DND-41 (cell line): Measurements from ENCODE around the gene MLH1.

Experiments
- EZH2 ChIP-seq: IDR thresholded peaks from 3 replicates; pipeline ENCODE4 v1.6.1; 2012; ENCODE audit warnings: borderline replicate concordance, low read depth, mild to moderate bottlenecking, moderate library complexity, low read length, inconsistent platforms; ENCODE audit not compliant: severe bottlenecking
- TF ChIP-seq, protein P1 (sequence below): IDR thresholded peaks from 2 replicates; pipeline ENCODE4 v1.5.1; 2012; ENCODE audit warnings: borderline replicate concordance, low read length, moderate library complexity, mild to moderate bottlenecking; ENCODE audit not compliant: poor library complexity, severe bottlenecking; ENCODE audit errors: extremely low read depth

DNA sequence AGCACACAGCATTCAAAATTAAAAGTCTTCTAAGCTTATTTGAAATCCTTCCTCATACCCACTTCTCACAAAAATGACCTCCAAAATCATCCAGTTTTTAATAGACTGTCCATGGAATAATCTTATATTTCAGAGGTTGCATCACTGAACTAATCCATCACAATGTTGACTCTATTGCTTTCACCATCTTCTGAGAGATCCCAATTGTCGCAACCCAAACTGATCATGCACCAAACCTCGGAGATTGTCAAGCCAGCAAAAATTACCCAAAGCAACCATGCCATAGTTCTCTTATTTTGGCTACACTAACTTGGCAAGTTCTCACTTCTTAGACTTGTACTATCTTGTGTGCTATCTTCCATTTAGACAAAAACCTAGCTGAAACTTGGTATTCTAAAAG is 105.6 kb downstream of the MLH1 start:
- TF ChIP-seq, protein P1, sequence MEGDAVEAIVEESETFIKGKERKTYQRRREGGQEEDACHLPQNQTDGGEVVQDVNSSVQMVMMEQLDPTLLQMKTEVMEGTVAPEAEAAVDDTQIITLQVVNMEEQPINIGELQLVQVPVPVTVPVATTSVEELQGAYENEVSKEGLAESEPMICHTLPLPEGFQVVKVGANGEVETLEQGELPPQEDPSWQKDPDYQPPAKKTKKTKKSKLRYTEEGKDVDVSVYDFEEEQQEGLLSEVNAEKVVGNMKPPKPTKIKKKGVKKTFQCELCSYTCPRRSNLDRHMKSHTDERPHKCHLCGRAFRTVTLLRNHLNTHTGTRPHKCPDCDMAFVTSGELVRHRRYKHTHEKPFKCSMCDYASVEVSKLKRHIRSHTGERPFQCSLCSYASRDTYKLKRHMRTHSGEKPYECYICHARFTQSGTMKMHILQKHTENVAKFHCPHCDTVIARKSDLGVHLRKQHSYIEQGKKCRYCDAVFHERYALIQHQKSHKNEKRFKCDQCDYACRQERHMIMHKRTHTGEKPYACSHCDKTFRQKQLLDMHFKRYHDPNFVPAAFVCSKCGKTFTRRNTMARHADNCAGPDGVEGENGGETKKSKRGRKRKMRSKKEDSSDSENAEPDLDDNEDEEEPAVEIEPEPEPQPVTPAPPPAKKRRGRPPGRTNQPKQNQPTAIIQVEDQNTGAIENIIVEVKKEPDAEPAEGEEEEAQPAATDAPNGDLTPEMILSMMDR = no peak
- TF ChIP-seq EZH2 = no peak
